Cardiac muscle cell (in vitro differentiated cells and primary cell): ENCODE results near the gene TMEM144. TPM values are rescaled to one million over a fixed set of nuclear protein-coding genes. Genes with fewer than 3 reads are reported as not detected.
"Not testable (repeated sequence)": the region's sequence is repeated elsewhere in the genome, so short reads cannot be mapped to it uniquely, and the experiment has no call there.

Experiments used
- DNase-seq, 2 donors: peaks; one replicate each; pipeline versions ENCODE4 v3.0.0 to v3.0.0-alpha.2; 2010 to 2017; ENCODE audit warnings: low read depth in 1 of 2, low spot score in 1 of 2
- H3K27ac ChIP-seq: fragments of 200-600 bp; sonication (generic); 2 replicates; pipeline ENCODE4 v1.5.1; 2016
- H3K27me3 ChIP-seq: fragments of 200-600 bp; sonication (generic); 2 replicates; pipeline ENCODE4 v1.6.0; 2016; ENCODE audit warnings: control low read depth
- H3K36me3 ChIP-seq: fragments of 200-600 bp; sonication (generic); 2 replicates; pipeline ENCODE4 v1.5.1; 2016; ENCODE audit warnings: control low read depth
- H3K4me1 ChIP-seq: fragments of 200-600 bp; sonication (generic); 2 replicates; pipeline ENCODE4 v1.8.1; 2017; ENCODE audit warnings: low read depth, mild to moderate bottlenecking, mixed run types
- H3K4me3 ChIP-seq: fragments of 200-600 bp; sonication (generic); 2 replicates; pipeline ENCODE4 v1.5.1; 2016; ENCODE audit warnings: mild to moderate bottlenecking
- H3K9me3 ChIP-seq: fragments of 200-600 bp; sonication (generic); 2 replicates; pipeline ENCODE4 v1.5.1; 2017; ENCODE audit warnings: low read depth, mild to moderate bottlenecking, control low read depth
- polyA plus RNA-seq: library from polyadenylated mRNA; unstranded; fragments of >200 nt; fragmentation: Nextera tagmentation; extraction: Ambion mirVana; gene quantifications from 2 replicates; pipeline ENCODE4 v1.2.1, GENCODE V29; 2016
- total RNA-seq: library from RNA; depleted of rRNA; stranded (reverse); fragments of >200 nt; gene quantifications from 2 replicates; pipeline ENCODE4 v1.2.3, GENCODE V29; 2016
- TF ChIP-seq, protein P1 (sequence below): IDR thresholded peaks from 2 replicates; pipeline ENCODE4 v1.5.1; 2012; ENCODE audit warnings: low read depth, mild to moderate bottlenecking, low read length

Gene TMEM144
- total and polyA plus RNA-seq, 2 experiments from 2014 or later: 11.0 to 11.6 TPM

DNA sequence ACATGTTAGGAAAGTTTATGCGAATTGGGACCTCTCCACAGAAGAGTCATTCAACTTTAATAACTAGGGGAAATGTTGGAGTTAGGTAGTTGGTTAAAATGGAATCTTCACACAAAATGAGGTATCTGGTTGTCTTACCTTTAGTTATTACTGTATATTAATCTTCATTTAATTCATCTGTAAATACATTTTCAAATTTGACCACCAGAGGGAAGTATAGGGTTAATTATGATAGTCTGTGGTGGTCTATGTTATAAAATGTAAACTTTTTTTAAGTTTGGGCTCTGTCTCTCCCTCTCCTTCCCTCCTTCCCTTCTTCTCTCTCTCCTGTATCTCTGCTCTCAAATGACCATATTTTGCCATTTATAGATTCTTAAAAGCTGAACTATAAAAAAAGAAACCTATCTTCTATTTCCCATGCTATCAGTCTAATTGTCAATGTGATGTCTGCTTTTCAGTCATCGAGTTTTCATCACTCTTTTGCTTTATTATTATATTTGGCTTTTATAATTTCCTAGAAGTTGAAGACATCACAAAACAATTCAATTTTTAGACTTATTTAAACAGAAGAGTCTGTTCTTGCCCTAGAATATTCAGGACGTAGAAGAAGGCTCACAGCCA, 49.8 kb downstream of the TMEM144 start:
- peak; percentile 28 to 57 for DNase-seq
- Histone ChIP-seq H3K4me1 (no peaks in the 10 kb centered on the region), H3K27ac (no peak overlapping the region), H3K36me3 (no peaks in the 10 kb centered on the region), H3K27me3 (no peaks in the 10 kb centered on the region), H3K4me3 (no peak overlapping the region), H3K9me3 (no peaks in the 10 kb centered on the region)
- TF ChIP-seq, protein P1, sequence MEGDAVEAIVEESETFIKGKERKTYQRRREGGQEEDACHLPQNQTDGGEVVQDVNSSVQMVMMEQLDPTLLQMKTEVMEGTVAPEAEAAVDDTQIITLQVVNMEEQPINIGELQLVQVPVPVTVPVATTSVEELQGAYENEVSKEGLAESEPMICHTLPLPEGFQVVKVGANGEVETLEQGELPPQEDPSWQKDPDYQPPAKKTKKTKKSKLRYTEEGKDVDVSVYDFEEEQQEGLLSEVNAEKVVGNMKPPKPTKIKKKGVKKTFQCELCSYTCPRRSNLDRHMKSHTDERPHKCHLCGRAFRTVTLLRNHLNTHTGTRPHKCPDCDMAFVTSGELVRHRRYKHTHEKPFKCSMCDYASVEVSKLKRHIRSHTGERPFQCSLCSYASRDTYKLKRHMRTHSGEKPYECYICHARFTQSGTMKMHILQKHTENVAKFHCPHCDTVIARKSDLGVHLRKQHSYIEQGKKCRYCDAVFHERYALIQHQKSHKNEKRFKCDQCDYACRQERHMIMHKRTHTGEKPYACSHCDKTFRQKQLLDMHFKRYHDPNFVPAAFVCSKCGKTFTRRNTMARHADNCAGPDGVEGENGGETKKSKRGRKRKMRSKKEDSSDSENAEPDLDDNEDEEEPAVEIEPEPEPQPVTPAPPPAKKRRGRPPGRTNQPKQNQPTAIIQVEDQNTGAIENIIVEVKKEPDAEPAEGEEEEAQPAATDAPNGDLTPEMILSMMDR: peak; percentile 36

DNA sequence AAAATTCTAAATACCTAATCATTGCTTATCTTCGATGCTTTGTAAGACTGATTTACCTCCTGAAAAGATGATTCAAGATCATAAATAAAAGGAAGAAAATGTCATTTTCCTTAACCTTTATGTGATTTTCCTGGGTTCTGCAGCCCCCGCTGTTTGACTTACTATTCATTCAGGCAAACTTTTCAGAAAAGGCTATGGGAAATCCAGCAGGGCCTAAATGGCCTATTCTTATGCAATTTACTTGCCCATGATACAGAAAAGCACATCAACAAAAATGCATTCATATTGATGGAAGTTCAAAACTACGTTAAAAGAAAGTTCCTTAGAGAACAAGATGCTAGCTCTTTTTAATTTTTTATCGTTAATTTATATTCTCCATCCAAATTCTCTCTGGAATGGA, 51.2 kb downstream of the TMEM144 start:
- no peaks in the 10 kb centered on the region for H3K4me1 ChIP-seq
- DNase-seq: no peak
- H3K9me3 ChIP-seq: no peaks in the 10 kb centered on the region
- TF ChIP-seq, protein P1: no peak
- H3K36me3 ChIP-seq: no peaks in the 10 kb centered on the region
- no peaks in the 10 kb centered on the region for H3K27me3 ChIP-seq
- H3K4me3 ChIP-seq: no peak overlapping the region
- no peak overlapping the region for H3K27ac ChIP-seq

DNA sequence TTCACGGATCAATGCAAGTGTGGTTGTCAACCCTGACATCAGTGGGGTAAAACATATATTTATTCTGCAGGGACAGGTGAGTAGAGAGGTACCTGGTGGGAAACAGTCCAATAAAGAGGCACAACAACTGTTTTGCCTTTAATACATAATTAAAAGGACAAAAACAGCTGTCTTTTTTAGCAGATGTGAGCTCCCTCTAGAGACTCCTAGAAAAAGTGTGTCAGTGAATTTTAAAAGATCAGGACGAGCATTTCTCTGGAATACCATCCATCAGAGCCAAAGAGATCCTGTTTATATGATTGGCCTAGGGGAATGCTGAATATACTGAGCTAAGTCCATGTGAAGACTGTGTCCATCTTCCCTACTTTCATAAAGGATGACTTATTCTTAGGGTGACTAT, 58.3 kb downstream of the TMEM144 start:
- Histone ChIP-seq H3K27ac (no peak overlapping the region), H3K27me3 (no peaks in the 10 kb centered on the region), H3K9me3 (no peaks in the 10 kb centered on the region), H3K4me1 (no peaks in the 10 kb centered on the region), H3K36me3 (no peaks in the 10 kb centered on the region), H3K4me3 (no peak overlapping the region)
- no peak for DNase-seq
- TF ChIP-seq, protein P1: no peak

DNA sequence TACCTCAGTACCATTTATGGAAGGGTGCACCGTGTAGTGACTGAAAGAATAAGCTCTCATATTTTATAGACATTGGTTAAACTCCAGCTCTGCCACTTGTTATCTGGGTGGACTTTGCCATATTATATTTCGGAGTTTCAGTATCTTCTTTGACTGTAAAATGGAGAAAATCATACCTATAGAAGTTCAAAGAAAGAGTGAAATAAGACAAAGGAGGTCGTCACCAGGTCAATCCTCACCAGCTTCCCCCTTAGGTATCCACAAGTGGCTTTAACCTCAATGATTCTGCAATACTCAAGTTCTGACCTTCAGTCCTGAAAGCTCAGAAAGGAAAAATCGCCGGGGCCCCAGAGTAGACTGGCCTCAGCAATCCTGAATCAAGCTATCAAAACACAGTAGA, 64.3 kb downstream of the TMEM144 start:
- no peak for DNase-seq
- H3K27me3 ChIP-seq: no peaks in the 10 kb centered on the region
- no peak overlapping the region for H3K27ac ChIP-seq
- H3K4me3 ChIP-seq: no peak overlapping the region
- no peaks in the 10 kb centered on the region for H3K36me3 ChIP-seq
- TF ChIP-seq, protein P1: no peak
- H3K4me1 ChIP-seq: no peaks in the 10 kb centered on the region
- no peaks in the 10 kb centered on the region for H3K9me3 ChIP-seq

DNA sequence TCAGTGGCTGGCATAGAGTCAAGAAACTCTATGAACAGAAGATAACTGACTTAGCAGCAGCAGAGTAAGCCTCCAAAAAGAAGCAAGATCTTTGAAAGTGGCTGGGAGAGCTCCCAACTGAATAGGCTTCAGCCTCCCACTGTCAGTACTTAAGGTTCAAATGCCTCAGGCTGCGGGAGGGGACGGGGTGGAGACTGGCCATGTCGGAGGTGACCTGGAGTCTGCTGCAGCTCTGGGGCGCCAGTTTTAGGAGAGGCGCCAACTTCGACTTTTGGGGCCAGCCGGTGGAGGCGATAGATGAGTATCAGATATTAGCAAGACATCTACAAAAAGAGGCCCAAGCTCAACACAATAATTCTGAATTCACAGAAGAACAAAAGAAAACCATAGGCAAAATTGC, 67.3 kb downstream of the TMEM144 start:
- no peak for DNase-seq
- H3K27me3 ChIP-seq: no peaks in the 10 kb centered on the region

DNA sequence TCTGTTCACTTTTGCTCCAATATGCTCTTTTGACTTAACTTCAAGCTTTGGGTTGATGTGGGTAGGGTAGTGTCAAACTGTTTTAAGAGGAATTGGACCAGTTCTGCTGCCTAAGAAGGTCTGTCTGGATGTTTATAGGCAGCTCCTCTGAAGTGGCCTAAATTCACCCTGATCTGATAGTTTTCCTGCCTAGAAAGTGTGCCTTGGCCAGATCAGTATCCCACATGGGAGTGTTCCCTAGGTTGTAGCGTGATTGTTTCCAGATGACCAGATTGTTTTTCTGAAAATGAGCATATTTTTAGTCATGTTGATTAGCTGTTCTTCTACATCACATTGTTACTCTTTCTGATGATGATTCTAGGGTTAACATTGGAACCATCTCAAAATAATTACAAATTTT, 68.8 kb downstream of the TMEM144 start:
- H3K4me3 ChIP-seq, H3K9me3 ChIP-seq: not testable (repeated sequence)

More for the DNA sequence above, 67.3 kb downstream of the TMEM144 start:
- Histone ChIP-seq H3K9me3 (no peaks in the 10 kb centered on the region), H3K27ac (no peak overlapping the region), H3K4me3 (no peak overlapping the region), H3K36me3 (no peaks in the 10 kb centered on the region), H3K4me1 (peaks cover 5% of the 10 kb centered on the region)
- TF ChIP-seq, protein P1: no peak

More for the DNA sequence above, 68.8 kb downstream of the TMEM144 start:
- H3K27ac ChIP-seq, DNase-seq, H3K4me1 ChIP-seq, H3K36me3 ChIP-seq, H3K27me3 ChIP-seq: not testable (repeated sequence)
